Activated CD4-positive, alpha-beta T cell treated with anti-CD3 and anti-CD28 coated beads, Interleukin-2, Interleukin-4, amounts not matched to agents 100 ng/mL and 50 ng/mL, durations not matched to agents 16 hours and 8 hours (primary cell): ENCODE measurements around the gene SLC9C1.
A peak's percentile ranks its signal among the peaks of the same experiment; 100 is the strongest.

Experiments
- DNase-seq: peaks from one replicate; pipeline ENCODE4 v3.0.0-alpha.2; 2020; ENCODE audit warnings: low spot score

Gene SLC9C1

GRCh38 chr3:112130638-112130993 lies 163.4 kb downstream of the SLC9C1 start:
- DNase-seq: no peak

GRCh38 chr3:112129925-112130637 lies 163.9 kb downstream of the SLC9C1 start:
- no peak for DNase-seq

GRCh38 chr3:112128843-112129727 lies 164.9 kb downstream of the SLC9C1 start:
- DNase-seq: peak; percentile 48

GRCh38 chr3:112127522-112128494 lies 166.2 kb downstream of the SLC9C1 start:
- DNase-seq: peak; percentile 25

GRCh38 chr3:112126511-112126911 lies 167.5 kb downstream of the SLC9C1 start:
- no peak for DNase-seq

- DNase-seq: no peak
Measured at GRCh38 chr3:112124907-112125607, 169.0 kb downstream of the SLC9C1 start.

- no peak for DNase-seq
Measured at GRCh38 chr3:112123548-112123947, 170.5 kb downstream of the SLC9C1 start.

- DNase-seq: no peak
Measured at GRCh38 chr3:112122870-112123269, 171.1 kb downstream of the SLC9C1 start.

- no peak for DNase-seq
Measured at GRCh38 chr3:112121577-112122547, 172.2 kb downstream of the SLC9C1 start.

- DNase-seq: no peak
Measured at GRCh38 chr3:112119962-112120836, 173.8 kb downstream of the SLC9C1 start.

GRCh38 chr3:112117841-112118571 lies 176.0 kb downstream of the SLC9C1 start:
- DNase-seq: no peak

DNA sequence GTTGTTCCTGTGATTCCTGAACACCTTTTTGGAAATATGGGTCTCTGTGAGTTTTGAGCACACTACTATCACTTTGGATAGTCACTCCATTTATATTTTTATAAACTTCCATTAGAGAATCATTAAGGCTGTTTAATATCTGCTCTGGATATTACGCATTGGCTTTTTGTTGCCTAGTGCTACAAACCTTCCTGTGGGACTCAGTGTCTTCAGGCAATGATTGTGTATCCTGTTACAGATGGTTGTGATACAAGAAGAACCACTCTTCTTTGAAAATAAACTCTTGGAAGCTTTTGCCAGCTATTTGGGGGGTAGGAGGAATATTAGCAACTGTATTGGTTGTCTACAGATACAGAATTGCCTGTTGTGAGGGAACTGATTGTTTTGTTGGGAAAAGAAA lies 176.6 kb downstream of the SLC9C1 start:
- DNase-seq: no peak

GRCh38 chr3:112116748-112117186 lies 177.2 kb downstream of the SLC9C1 start:
- no peak for DNase-seq

- no peak for DNase-seq
Measured at GRCh38 chr3:112115806-112116383, 178.1 kb downstream of the SLC9C1 start.

DNA sequence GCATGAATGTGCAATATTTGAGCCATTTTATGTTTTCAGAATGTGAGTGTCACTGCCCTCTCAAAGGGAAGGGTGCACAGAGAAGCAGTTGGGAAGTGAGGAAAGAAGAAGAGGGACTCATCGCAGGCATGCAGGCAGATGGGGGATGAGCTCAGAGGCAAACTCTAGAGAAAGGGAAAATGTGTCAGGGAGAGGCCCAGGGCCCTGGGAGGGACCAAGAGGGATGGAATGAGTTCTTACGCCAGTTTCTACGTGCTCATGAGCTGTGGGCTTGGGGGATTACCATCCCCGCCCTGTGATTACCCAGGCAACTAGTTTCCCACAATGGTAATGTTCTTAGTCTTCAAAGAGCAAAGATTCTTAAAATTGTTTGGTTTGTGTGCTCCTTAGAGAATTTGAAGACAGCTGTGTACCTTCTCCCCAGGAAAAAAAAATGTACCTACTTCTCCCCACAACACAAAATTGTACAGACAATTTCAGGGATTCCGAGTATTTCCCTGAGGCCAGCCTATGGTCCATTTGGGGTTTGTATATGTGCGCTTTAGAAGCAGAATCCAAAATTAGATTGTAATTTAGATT lies 178.8 kb downstream of the SLC9C1 start:
- DNase-seq: no peak

GRCh38 chr3:112114576-112115160 lies 179.3 kb downstream of the SLC9C1 start:
- DNase-seq: no peak

- DNase-seq: peak; percentile 74
Measured at GRCh38 chr3:112111785-112112402, 182.1 kb downstream of the SLC9C1 start.
